Measurements from ENCODE around the gene IQCH.
"Not testable (repeated sequence)": the region's sequence is repeated elsewhere in the genome, so short reads cannot be mapped to it uniquely, and the experiment has no call there.

IQCH gene

DNA sequence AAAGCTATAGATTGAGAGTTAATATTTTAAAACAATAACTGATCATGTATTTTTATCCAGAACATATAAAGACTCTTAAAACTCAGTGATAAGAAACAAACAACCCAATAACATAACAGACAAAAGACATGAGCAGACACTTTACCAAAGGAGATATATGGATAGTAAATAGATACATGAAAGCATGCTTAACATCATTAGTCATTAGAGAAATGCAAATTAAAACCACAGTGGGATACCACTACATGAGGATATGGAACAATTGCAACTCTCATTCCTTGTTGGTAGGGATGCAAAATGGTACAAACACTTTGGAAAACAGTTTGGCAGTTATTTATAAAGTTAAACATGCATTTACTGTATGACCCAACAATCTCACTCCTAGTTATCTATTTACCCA lies 95.0 kb downstream of the IQCH start:
- DNase-seq (ENCODE audit: low read depth in 4 of 4, low spot score in 1 of 4): no peak

DNA sequence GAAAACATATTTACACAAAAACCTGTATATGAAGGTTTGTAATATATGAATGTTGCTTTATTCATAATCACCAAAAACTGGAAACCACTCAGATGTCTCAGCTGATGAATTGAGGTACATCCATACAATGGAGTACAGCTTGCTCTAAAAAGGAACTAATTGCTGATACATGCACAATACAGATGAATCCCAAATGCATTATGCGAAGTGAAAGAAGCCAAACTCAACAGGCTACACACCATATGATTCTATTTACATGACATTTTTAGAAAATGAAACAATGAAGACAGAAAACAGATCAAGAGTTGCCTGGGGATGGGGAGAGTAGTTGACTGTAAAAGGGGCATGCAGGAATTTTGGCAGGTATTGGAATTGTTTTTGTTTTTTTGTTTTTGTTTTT lies 95.5 kb downstream of the IQCH start:
- DNase-seq (ENCODE audit: low read depth in 4 of 4, low spot score in 1 of 4): no peak

DNA sequence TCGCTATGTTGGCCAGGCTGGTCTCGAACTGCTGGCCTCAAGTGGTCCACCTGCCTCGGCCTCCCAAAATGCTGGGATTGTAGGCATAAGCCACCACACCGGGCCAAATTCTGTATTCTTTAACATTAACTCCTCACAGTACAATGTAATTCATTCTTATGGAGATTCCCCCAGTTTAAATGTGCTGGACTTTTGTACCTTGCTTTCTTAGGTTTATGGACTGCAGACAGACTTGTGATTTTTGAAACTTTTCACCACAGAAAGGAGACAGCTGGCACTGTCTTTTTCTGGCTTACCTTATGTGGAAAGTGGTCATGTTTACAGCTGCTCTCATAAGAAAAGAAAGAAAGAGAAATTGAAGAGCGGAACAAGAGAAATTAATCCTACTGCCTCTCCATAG lies 103.8 kb downstream of the IQCH start:
- DNase-seq (ENCODE audit: low read depth in 4 of 4, low spot score in 1 of 4): no peak

DNA sequence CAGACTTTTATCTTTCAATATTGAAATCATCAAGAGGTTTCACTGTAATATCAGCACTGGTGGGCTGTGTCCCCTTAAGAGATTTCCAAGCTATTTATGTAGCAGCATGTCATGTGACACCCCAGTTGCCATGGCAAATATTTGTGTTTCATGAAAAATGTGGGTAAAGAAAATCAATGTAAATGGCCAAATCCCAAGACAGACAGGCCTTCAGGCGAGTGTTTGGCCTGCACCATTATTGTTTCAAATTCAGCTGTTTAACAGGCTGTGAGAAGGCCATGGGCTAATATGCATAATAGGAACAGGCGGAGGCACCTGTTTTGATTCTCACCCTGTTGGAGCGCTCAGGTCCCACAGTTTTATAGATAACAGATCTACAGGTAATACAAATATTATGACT lies 104.2 kb downstream of the IQCH start:
- no peak for DNase-seq (ENCODE audit: low read depth in 4 of 4, low spot score in 1 of 4)

DNA sequence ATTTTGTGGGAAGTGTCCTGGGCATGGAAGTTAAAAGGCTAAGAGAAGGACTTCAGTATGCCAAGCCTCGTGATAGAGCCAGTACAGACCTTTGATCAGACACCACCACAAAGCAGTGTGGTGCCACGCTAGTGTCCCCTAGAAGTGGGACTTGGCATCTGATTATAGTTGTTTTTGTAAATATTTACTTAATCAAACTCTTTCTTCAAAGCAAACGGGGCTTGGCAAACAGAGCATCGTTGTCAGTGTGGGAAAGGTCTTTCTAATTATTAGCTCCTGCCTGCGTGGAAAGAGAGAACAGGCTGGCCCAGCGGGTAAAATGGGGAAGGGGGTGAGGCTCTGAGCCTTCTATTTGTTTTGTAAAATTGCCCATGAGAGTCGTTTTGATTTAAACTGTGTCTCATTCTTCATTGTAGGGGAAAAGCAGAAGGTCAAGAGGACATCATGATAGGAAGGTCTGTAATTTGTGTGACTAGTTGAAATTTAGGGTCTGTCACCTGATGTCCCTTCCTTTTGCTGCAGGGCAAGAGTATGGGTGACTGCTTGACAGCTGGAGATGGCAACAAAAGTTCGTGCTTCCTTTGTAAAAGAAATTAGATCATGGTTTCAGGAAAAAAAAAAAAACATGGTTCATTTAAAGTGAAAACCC lies 105.0 kb downstream of the IQCH start:
- DNase-seq (ENCODE audit: low read depth in 4 of 4, low spot score in 1 of 4): no peak

DNA sequence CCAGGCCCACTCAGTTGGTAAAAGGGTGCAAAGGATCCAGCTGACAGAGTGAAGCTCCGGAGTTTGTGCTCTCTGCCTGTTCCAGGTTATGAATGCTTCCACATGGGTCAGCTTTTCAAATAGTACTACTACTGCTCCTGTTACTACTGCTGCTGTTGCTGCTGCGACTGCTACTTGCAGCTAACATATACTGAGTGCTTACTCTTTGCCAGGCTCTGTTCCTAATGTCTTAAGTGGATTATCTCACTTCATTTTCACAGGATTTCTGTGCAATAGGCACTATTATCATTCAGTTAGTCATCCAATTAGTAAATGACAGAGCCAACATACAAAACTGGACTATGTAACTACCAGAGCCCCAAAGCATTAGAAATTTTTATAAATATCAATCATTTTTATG lies 106.5 kb downstream of the IQCH start:
- no peak for DNase-seq (ENCODE audit: low read depth in 4 of 4, low spot score in 1 of 4)

DNA sequence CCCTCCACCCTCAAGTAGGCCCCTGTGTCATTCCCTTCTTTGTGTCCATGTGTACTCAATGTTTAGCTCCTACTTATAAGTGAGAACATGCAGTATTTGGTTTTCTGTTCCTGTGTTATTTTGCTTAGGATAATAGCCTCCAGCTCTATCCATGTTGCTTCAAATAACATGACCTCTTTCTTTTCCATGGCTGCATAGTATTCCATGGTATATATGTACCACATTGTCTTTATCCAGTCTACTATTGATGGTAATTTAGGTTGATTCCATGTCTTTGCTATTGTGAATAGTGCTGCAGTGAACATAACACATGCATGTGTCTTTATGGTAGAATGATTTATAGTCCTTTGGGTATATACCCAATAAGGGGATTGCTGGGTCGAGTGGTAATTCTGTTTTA lies 109.1 kb downstream of the IQCH start:
- not testable (repeated sequence) for DNase-seq (ENCODE audit: low read depth in 4 of 4, low spot score in 1 of 4)

DNA sequence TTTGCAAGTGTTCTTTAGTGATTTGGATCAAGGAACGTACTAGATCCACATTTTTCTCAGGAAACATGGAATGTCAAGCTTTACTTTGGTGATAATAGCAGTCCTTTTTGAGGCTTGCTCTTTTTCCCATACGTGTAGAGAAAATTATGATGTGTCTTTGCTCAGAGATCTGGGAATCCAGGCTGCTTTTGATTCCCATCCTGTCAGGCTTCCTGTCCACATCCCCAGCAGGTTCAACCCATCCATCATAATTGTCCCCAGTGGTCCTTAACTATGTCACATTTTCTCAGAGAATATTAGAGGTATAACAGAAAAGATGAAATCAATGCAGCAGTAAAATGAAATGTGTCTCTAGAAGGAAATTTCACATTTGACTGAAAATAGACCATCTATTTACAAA lies 111.4 kb downstream of the IQCH start:
- DNase-seq (ENCODE audit: low read depth in 4 of 4, low spot score in 1 of 4): no peak

DNA sequence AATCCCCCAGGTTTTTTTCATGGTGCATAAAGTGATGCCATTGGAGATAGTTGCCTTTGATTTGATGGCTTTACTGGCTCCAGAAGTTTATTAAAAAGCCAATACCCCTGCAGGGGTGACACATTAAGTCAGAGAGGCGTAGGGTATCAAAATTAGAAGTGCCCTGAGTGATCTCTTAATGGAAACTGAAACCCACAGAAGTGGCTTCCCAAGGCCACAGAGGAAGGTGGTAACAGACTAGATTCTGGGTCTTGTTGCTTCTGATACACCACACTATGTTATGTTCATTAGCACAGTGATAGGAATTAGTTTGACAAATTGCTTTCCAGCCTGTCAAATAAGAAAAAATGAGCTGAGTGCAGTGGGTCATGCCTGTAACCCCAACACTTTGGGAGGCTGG lies 112.3 kb downstream of the IQCH start:
- no peak for DNase-seq (ENCODE audit: low read depth in 4 of 4, low spot score in 1 of 4)

DNA sequence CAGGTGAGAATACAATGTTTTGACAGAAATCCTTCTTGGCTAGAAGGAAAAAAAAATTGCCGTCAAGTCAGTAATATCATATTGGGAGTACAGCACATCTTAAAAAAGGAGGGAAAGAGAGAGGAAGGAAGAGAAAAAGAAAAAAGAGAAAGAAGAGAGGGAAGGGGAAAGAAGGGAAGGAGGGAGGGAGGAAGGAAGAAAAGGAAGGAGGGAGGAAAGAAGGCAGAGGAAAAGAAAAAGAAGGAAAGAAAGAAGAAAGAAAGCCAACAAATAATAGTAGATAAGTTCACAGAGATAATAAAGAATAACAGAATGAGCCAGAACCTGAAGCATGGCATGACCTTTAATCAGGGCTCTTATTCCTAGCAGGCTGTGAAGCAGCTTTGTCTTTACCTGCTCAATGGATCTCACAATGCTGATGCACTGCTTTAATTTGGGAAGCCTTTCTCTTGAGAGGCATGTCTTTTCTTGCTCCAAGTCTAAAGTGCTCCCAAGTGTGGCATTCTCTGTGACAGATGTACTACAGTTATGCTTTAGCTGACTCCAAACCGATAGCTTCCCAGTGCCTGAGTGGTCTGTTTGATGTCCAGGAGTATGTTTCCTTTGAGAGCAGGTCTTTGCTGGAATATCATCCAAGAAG lies 114.9 kb downstream of the IQCH start:
- DNase-seq (ENCODE audit: low read depth in 4 of 4, low spot score in 1 of 4): no peak

DNA sequence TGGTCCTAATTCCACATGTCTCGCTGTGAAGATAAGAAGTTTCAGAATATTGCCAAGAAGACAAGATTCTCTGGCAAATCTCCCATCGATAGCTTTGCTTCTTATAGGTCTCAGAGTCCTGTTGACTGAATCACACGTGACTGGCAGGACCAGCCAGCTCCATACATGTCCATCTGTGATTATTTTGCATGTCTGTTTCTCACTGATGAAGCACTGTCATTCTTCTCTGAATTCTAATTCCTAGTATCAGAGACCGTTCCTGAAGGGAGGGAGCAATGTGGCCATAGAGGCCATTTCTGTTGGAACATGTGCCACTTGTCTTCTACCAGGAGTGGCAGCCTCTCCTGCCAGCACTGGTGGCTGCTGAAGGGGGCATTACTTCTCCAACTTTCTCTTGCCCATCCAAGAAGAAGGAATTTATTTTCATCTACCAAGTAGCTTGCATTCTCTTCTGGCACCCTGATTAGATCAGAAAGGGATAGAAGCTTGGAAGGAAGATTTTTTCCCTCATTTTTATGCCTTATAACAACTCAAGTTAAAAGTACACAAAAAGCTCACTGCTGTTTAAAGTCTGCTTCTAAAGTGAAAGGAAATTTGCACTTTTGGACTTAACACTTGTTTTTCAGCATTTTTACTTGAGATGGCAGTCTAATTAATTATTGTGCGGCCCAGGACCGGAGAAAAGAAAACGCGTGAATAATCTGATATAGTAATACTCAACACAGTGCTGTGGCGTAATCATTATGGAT lies 115.8 kb downstream of the IQCH start:
- no peak for DNase-seq (ENCODE audit: low read depth in 4 of 4, low spot score in 1 of 4)

DNA sequence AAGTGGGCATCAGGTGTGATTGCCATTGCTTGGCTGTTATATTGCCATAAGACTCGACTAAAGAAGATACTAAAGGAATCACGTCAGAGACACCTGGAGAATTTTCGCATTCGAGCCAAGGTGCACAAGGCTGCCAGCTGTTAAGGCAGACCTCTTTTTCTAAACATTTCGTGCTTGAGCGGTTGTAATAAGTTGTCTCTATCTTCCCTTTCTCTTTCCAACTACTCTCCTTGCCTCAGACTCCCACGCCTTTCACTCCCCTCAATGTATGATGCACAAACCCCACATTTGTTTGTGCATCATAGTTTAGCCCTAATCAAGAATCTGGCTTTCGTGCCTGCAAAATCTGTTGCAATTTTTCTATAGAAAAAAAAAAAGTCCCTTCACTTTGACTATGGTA lies 118.0 kb downstream of the IQCH start:
- DNase-seq (ENCODE audit: low read depth in 4 of 4, low spot score in 1 of 4): no peak

DNA sequence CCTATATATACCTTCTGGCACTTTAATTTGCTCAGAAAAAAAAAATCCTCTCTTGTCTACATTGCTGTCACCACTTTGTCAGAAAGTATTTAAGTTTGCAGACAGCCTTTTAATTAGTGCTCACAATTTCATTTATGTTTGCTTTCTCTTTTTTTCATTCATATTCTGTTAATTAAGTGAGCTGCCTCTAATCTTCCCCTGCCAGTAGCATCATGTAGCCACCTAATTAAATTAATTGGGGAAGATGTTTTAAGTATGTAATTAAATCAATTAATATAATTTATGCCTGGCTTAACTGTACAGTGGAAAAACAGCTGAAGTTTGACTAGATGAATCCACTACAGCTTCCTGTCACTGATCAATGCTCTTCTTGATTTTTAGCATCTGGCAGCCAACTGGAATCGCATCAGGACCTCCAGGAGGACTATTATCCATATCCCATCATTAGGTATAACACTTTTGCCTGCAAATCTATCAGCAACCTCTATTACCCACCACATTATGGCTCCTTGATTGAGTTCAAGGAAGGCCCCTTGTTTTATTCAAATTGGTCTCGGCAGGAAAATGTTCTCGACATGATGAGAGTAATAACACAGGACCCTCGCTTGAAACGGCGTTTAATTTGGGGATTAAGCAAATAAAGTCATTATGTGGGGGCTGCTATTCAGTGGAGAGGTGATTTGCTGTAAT lies 118.5 kb downstream of the IQCH start:
- DNase-seq (ENCODE audit: low read depth in 4 of 4, low spot score in 1 of 4): no peak

DNA sequence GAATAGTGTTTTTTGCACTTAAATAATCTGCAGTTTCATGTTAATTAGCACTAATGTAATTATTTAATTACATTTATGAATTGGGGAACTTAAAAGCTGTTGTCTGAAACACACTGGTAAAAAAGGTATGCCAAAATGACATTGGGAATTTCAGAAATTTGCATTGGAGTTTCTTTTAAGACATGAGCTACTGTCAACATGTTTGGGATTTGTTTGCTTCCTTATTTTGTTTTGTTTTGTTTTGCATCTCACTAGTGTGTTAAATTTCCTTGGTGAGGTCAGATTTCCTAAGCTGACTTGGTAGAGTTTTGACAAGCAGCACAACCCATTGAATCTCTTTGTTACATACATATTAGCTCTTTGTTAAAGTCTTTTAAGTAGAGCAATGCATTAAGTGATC lies 119.4 kb downstream of the IQCH start:
- no peak for DNase-seq (ENCODE audit: low read depth in 4 of 4, low spot score in 1 of 4)

DNA sequence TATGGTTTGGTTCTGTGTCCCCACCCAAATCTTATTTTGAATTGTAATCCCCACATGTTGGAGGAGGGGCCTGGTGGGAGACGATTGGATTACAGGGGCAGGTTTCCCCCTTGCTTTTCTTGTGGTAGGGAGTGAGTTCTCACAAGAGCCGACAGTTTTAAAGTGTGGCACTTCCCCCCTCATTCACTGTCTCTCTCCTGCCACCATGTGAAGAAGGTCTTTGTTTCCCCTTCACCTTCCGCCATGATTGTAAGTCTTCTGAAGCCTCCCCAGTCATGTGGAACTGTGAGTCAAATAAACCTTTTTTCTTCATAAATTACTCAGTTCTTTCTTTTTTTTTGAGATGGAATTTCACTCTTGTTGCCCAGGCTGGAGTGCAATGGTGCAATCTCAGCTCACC lies 124.9 kb downstream of the IQCH start:
- no peak for DNase-seq (ENCODE audit: low read depth in 4 of 4, low spot score in 1 of 4)

DNA sequence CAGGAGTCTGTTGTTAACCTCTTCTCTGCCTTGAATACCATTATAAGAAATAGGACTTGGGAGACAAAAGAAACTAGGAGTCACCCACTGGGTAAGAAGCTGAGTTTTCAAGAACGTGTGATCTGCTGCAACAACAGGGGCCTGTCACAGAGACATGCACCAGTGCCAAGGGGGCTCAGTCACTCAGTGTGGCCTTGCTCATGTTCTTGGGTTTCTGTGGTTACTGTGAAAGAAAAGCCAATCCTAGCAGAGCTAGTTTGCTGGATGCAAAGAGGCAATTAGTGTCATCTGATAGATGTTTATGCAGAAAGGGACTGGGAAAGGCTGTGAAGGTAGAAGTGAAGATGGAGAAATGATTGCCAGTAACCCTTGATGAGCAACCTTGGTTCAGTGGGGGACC lies 126.3 kb downstream of the IQCH start:
- DNase-seq (ENCODE audit: low read depth in 4 of 4, low spot score in 1 of 4): no peak

DNA sequence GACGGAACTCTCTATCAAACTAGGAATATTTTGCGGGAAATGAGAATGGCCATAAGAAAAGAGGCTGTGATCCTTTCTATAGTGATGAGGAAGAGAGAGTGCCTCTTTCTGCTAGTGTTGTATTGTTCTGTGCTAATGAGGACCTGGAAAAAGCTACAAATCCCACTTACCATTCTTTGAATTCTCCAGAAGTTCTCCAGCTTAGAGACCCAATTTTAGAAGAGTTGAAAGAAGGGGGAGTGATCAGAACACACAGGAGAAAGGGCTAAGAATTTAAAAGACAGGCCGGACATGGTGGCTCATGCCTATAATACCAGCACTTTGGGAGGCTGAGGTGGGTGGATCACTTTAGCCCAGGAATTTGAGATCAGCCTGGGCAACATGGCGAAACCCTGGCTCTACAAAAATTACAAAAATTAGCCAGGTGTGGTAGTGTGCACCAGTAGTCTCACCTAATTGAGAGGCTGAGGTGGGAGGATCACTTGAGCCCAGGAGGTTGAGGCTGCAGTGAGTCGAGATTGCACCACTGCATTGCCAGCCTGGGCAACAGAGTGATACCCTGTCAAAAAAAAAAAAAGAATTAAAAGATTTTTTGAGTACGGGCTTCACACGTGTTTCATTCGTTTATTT lies 126.9 kb downstream of the IQCH start:
- no peak for DNase-seq (ENCODE audit: low read depth in 4 of 4, low spot score in 1 of 4)

DNA sequence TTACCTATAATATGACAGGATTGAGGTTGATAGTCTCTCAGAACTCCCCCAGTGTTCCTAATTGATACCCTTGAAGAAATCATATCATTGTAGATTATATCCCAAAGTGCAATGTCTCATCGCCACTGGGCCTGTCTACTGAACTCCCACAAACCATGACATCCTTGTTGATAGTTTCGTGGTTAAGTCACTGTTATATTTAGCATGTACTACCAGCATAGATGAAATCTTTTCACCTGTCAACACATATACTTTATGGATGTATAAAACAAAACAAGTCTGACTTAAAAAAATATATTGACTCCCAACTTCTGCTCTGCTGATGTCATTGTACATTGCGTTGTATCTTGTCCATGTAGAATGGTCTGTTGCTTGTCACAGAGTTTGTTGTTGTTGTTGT lies 128.1 kb downstream of the IQCH start:
- no peak for DNase-seq (ENCODE audit: low read depth in 4 of 4, low spot score in 1 of 4)

DNA sequence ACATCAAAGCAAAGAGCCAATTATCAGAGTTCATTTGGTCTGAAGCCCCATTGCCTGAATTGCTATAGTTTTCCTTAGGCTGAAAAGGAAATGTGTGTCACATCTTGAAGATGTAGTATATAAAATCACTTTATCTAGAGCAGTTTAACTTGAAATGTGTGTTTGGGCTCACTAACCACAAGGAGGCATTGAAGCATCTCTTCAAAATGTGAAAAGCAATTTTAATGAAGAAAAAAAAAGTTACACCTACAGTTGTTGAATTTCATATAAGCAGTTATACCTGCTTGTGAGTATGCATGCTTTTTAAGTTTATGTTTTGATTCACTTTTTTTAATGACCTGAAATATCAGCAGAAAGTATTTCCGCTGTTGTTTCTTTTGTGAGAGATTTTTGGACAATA lies 129.3 kb downstream of the IQCH start:
- no peak for DNase-seq (ENCODE audit: low read depth in 4 of 4, low spot score in 1 of 4)

DNA sequence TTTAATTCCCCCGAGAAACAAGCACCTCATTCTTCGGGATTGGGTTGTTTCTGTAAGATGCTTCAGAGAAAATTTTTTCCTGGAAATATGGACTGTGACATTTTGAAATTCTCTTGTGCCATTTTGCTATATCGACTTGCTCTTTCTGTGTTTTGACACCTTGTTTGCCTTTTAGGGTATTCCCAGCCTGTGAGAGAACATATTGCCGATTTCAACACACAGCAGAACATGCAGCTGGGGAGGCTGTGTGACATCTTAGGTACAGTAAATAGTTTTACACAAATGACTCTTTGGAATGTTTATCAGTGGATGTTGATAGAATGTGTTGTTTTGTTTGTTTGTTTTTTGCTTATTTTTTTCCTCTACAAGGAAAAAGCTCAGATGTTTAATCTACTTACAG lies 130.2 kb downstream of the IQCH start:
- DNase-seq (ENCODE audit: low read depth in 4 of 4, low spot score in 1 of 4): no peak

DNA sequence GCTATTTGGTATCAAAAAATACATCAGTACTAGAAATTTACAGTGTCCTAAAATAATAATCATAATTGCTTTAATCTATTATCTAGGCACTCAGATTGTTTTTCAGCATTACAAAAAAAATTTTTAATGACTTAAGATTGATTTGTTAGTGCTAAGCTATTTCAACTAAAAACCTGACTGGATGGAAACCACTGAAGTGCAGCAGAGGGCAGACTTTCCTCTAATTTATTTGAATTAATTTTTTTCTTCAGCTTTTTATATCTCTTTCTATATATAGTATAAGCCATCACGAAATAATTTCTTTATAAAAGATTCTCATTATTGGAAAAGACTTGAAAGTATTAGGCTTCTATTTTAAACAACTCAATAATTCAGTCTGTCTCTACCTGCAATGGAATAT lies 131.4 kb downstream of the IQCH start:
- DNase-seq (ENCODE audit: low read depth in 4 of 4, low spot score in 1 of 4): no peak

DNA sequence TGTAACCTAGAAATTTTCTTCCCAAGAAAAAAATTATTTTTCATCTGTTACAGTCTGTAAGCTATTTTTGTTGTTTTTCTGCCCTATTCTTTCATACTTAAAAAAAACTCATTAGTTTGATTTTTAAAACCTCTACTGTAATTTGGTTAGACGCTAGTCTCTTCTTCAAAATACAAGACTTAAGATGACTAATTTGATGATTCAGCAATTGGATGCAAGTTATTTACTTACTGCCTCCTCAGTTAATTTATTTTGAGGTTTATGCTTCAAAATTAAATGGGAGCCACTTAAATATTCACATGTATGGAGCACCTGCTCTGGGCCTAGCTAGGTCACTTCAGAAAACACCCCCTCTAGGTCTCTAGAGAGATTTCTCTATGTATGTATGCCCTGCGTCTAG lies 132.4 kb downstream of the IQCH start:
- no peak for DNase-seq (ENCODE audit: low read depth in 4 of 4, low spot score in 1 of 4)
